ENCODE measurements around the gene FAM53B.

The FAM53B gene

DNA sequence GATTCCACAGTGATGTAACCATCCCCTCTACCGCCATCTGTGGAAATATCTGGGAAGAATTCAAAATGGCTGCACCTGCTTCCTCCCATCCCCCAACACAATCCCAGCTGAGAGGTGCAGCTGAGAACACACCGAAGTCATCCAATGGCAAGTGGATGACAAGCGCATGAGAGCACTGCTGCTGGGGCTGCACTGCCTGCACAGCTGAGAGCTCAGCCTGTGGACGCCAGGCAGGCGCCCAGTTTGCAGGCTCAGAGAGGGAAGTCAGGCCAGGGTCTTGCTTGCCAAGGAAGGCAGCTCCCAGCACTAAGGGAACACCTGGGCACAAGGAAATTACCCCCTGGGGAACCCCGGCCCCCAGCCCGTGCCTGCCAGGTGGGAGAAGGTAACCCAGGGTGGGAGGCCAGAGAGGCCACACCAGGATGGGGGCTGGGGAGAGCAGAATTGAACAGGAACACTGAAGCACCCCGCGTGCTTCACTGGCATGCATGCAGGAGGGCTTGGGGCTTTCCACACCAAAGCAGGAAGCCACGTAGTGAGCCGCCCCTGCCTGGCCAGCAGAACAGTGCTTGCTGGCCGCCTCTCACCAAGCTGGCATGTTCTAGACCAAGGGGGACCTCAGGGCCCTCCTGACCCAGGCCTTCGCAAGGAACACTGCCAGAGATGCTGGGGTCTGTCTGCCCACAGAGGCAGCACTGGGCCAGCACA lies 46.2 kb downstream of the FAM53B start:
- Histone ChIP-seq H3K4me1 (ENCODE audit: insufficient read depth, low read length) (peaks cover 51% of the 10 kb centered on the region), H3K9ac (ENCODE audit: low read length) (no peak overlapping the region), H3K4me3 (ENCODE audit: low read depth in 1 of 2, low read length in 2 of 2) (no peak overlapping the region), H3K36me3 (ENCODE audit: insufficient read depth, low read length) (peaks cover 5% of the 10 kb centered on the region), H3K9me3 (ENCODE audit: low read length) (no peaks in the 10 kb centered on the region), H3K27me3 (ENCODE audit: control insufficient read depth in 1 of 2, insufficient read depth in 2 of 2, low read length in 2 of 2) (no peaks in the 10 kb centered on the region), H3K27ac (ENCODE audit: low read depth, low read length) (no peak overlapping the region)

DNA sequence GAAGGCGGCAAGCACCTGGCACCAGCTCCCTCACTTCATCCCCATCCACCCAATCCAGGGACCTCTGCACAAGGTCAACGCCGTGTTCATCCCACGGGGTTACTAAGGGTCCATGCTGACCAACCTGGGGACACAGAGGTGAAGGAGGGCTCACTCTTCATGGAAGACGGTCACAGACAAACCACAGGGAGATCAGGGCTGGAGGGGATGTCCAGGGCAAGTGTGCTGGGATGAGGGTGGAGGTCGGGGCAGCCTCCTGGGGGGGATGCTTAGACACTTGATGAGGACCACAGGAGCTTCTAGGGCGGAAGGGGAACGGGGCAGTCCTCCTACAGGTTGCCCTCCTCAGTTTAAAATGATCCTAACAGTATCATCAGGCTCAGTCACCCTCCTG lies 46.7 kb downstream of the FAM53B start:
- Histone ChIP-seq H3K27ac (ENCODE audit: low read depth, low read length) (no peak overlapping the region), H3K9me3 (ENCODE audit: low read length) (no peaks in the 10 kb centered on the region), H3K27me3 (ENCODE audit: control insufficient read depth in 1 of 2, insufficient read depth in 2 of 2, low read length in 2 of 2) (no peaks in the 10 kb centered on the region), H3K4me3 (ENCODE audit: low read depth in 1 of 2, low read length in 2 of 2) (no peak overlapping the region), H3K9ac (ENCODE audit: low read length) (no peak overlapping the region), H3K36me3 (ENCODE audit: insufficient read depth, low read length) (peaks cover 5% of the 10 kb centered on the region), H3K4me1 (ENCODE audit: insufficient read depth, low read length) (peaks cover 46% of the 10 kb centered on the region)

- H3K27me3 ChIP-seq (ENCODE audit: control insufficient read depth in 1 of 2, insufficient read depth in 2 of 2, low read length in 2 of 2): no peaks in the 10 kb centered on the region
- H3K4me1 ChIP-seq (ENCODE audit: insufficient read depth, low read length): peaks cover 43% of the 10 kb centered on the region
- no peaks in the 10 kb centered on the region for H3K9me3 ChIP-seq (ENCODE audit: low read length)
- H3K4me3 ChIP-seq (ENCODE audit: low read depth in 1 of 2, low read length in 2 of 2): no peak overlapping the region
- no peak overlapping the region for H3K9ac ChIP-seq (ENCODE audit: low read length)
- no peak overlapping the region for H3K27ac ChIP-seq (ENCODE audit: low read depth, low read length)
- H3K36me3 ChIP-seq (ENCODE audit: insufficient read depth, low read length): peaks cover 5% of the 10 kb centered on the region
Measured at GRCh38 chr10:124696446-124697392, 47.5 kb downstream of the FAM53B start.

DNA sequence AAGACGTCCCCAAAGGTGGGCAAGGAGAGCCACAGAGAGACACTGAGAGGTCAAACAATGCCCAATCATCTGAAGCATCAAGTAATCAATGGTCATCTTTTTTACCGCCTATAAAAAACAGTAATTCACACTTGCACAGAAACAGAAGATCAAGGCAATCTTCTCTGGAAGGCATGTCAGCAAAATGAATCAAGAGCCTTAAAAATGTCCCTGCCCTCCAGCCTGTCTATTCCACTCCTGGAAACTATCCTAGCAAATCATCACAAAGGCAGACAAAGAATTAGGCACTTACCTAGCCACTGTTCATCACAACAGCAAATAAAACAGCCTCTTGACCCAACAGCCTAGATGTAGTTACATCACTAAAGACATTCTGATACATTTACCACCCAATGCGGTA lies 48.9 kb downstream of the FAM53B start:
- Histone ChIP-seq H3K9me3 (ENCODE audit: low read length) (no peaks in the 10 kb centered on the region), H3K27me3 (ENCODE audit: control insufficient read depth in 1 of 2, insufficient read depth in 2 of 2, low read length in 2 of 2) (no peaks in the 10 kb centered on the region), H3K9ac (ENCODE audit: low read length) (no peak overlapping the region), H3K27ac (ENCODE audit: low read depth, low read length) (no peak overlapping the region), H3K4me1 (ENCODE audit: insufficient read depth, low read length) (peaks cover 29% of the 10 kb centered on the region), H3K4me3 (ENCODE audit: low read depth in 1 of 2, low read length in 2 of 2) (no peak overlapping the region), H3K36me3 (ENCODE audit: insufficient read depth, low read length) (peaks cover 5% of the 10 kb centered on the region)

DNA sequence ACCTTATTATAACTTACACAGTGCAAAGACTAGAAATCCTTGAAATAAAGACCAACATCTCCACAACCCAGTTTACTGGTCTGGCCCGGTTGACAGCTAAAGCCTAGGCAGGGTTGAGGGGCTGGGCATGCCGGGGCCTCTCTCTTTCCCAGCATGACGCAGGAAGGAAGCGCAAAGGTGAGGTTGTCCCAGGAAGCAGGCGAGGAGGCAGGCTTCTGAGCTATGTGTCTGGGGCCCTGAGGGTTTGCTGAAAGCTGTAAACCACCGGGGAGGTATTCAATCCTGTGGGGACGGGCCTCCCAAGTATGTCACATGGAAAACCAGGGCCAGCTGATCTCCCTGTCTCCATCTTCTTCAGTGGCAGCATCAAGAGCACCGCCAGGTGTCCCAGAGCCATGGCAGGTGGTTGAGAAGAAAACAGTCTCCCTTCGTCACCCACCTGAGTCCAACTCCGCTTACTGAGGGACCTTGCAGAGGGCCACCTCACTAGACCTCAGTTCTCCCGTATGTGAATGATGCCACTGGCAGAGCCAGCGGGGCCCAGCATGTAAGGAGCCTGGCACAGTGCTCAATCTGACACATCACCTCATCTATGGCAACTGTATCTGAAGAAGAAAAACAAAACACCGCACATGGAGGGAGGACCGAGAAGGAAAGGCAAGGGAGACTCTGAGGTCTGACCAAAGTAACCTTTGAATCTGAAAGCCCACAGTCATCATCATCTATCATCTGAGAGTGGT lies 49.5 kb downstream of the FAM53B start:
- Histone ChIP-seq H3K4me1 (ENCODE audit: insufficient read depth, low read length) (peaks cover 23% of the 10 kb centered on the region), H3K27me3 (ENCODE audit: control insufficient read depth in 1 of 2, insufficient read depth in 2 of 2, low read length in 2 of 2) (no peaks in the 10 kb centered on the region), H3K4me3 (ENCODE audit: low read depth in 1 of 2, low read length in 2 of 2) (no peak overlapping the region), H3K9ac (ENCODE audit: low read length) (no peak overlapping the region), H3K27ac (ENCODE audit: low read depth, low read length) (peak overlapping the region; percentile 17), H3K36me3 (ENCODE audit: insufficient read depth, low read length) (peaks cover 10% of the 10 kb centered on the region), H3K9me3 (ENCODE audit: low read length) (no peaks in the 10 kb centered on the region)

GRCh38 chr10:124693801-124694416 lies 50.3 kb downstream of the FAM53B start:
- H3K9me3 ChIP-seq (ENCODE audit: low read length): no peaks in the 10 kb centered on the region
- peaks cover 21% of the 10 kb centered on the region for H3K4me1 ChIP-seq (ENCODE audit: insufficient read depth, low read length)
- peaks cover 17% of the 10 kb centered on the region for H3K36me3 ChIP-seq (ENCODE audit: insufficient read depth, low read length)
- H3K4me3 ChIP-seq (ENCODE audit: low read depth in 1 of 2, low read length in 2 of 2): no peak overlapping the region
- H3K27me3 ChIP-seq (ENCODE audit: control insufficient read depth in 1 of 2, insufficient read depth in 2 of 2, low read length in 2 of 2): no peaks in the 10 kb centered on the region
- H3K9ac ChIP-seq (ENCODE audit: low read length): no peak overlapping the region
- H3K27ac ChIP-seq (ENCODE audit: low read depth, low read length): peak overlapping the region; percentile 17

DNA sequence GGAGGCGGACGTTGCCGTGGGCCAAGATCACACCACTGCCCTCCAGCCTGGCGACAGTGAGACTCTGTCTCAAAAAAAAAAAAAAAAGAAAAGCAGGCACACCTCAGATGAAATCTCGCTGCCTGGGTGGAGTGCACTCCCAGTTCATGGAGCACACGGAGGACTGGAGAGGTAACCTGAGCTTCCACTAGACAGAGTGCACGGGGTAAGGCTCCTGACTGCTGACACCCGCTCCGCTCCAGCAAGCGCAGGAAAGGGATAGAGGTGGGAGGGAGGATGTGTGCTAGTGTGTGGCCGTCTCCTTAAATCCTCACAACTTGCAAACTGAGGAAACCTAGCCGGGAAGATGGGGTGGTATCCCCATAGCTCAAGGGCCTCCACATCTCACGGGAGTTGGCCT lies 50.8 kb downstream of the FAM53B start:
- Histone ChIP-seq H3K4me1 (ENCODE audit: insufficient read depth, low read length) (peaks cover 21% of the 10 kb centered on the region), H3K36me3 (ENCODE audit: insufficient read depth, low read length) (peaks cover 18% of the 10 kb centered on the region), H3K27ac (ENCODE audit: low read depth, low read length) (no peak overlapping the region), H3K27me3 (ENCODE audit: control insufficient read depth in 1 of 2, insufficient read depth in 2 of 2, low read length in 2 of 2) (no peaks in the 10 kb centered on the region), H3K9me3 (ENCODE audit: low read length) (no peaks in the 10 kb centered on the region), H3K9ac (ENCODE audit: low read length) (no peak overlapping the region), H3K4me3 (ENCODE audit: low read depth in 1 of 2, low read length in 2 of 2) (no peak overlapping the region)

DNA sequence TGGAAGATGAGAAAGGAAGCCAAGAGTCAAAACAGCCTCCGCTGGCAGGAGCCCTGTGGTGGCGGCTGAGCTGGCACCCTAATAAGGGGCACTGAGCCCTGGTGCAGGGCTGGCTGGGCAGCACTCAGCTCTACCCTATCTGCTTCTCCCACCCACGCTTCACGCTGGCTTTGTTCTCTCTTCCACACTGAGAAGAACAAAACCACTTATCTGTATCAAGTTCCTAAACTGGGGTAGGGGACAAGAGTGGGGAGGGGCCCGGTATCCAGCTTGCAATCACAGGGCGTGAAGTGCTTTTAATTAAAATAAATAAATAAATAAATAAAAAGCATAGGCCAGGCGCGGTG lies 52.1 kb downstream of the FAM53B start:
- Histone ChIP-seq H3K27me3 (ENCODE audit: control insufficient read depth in 1 of 2, insufficient read depth in 2 of 2, low read length in 2 of 2) (no peaks in the 10 kb centered on the region), H3K4me3 (ENCODE audit: low read depth in 1 of 2, low read length in 2 of 2) (no peak overlapping the region), H3K36me3 (ENCODE audit: insufficient read depth, low read length) (peaks cover 18% of the 10 kb centered on the region), H3K4me1 (ENCODE audit: insufficient read depth, low read length) (peaks cover 21% of the 10 kb centered on the region), H3K27ac (ENCODE audit: low read depth, low read length) (no peak overlapping the region), H3K9ac (ENCODE audit: low read length) (no peak overlapping the region), H3K9me3 (ENCODE audit: low read length) (no peaks in the 10 kb centered on the region)

GRCh38 chr10:124691421-124692099 lies 52.6 kb downstream of the FAM53B start:
- no peak overlapping the region for H3K27ac ChIP-seq (ENCODE audit: low read depth, low read length)
- H3K36me3 ChIP-seq (ENCODE audit: insufficient read depth, low read length): peaks cover 14% of the 10 kb centered on the region
- no peaks in the 10 kb centered on the region for H3K9me3 ChIP-seq (ENCODE audit: low read length)
- no peaks in the 10 kb centered on the region for H3K27me3 ChIP-seq (ENCODE audit: control insufficient read depth in 1 of 2, insufficient read depth in 2 of 2, low read length in 2 of 2)
- peaks cover 26% of the 10 kb centered on the region for H3K4me1 ChIP-seq (ENCODE audit: insufficient read depth, low read length)
- no peak overlapping the region for H3K9ac ChIP-seq (ENCODE audit: low read length)
- H3K4me3 ChIP-seq (ENCODE audit: low read depth in 1 of 2, low read length in 2 of 2): no peak overlapping the region

- H3K9me3 ChIP-seq (ENCODE audit: low read length): no peaks in the 10 kb centered on the region
- no peaks in the 10 kb centered on the region for H3K27me3 ChIP-seq (ENCODE audit: control insufficient read depth in 1 of 2, insufficient read depth in 2 of 2, low read length in 2 of 2)
- no peak overlapping the region for H3K4me3 ChIP-seq (ENCODE audit: low read depth in 1 of 2, low read length in 2 of 2)
- no peak overlapping the region for H3K27ac ChIP-seq (ENCODE audit: low read depth, low read length)
- H3K4me1 ChIP-seq (ENCODE audit: insufficient read depth, low read length): peaks cover 31% of the 10 kb centered on the region
- peaks cover 14% of the 10 kb centered on the region for H3K36me3 ChIP-seq (ENCODE audit: insufficient read depth, low read length)
- H3K9ac ChIP-seq (ENCODE audit: low read length): no peak overlapping the region
Measured at GRCh38 chr10:124691002-124691401, 53.2 kb downstream of the FAM53B start.
